Left ventricle myocardium inferior (tissue), 1 donor: ENCODE data around the gene PPP1R14C. TPM values are rescaled to one million over a fixed set of nuclear protein-coding genes. Genes with fewer than 3 reads are reported as not detected.
A peak's percentile ranks its signal among the peaks of the same experiment; 100 is the strongest.
"Not testable (repeated sequence)": the region's sequence is repeated elsewhere in the genome, so short reads cannot be mapped to it uniquely, and the experiment has no call there.

Experiments
- DNase-seq: peaks from one replicate; pipeline ENCODE4 v3.0.0-alpha.2; 2020
- H3K27ac ChIP-seq: fragments of 200-600 bp; replicated peaks from 2 replicates; pipeline ENCODE4 v1.8.0; 2021
- H3K27me3 ChIP-seq: fragments of 200-600 bp; 2 replicates; pipeline ENCODE4 v1.8.0; 2021; ENCODE audit warnings: low read depth
- H3K36me3 ChIP-seq: fragments of 200-600 bp; 2 replicates; pipeline ENCODE4 v1.8.0; 2021
- H3K4me1 ChIP-seq: fragments of 200-600 bp; 2 replicates; pipeline ENCODE4 v1.8.0; 2021
- H3K4me3 ChIP-seq: fragments of 200-600 bp; 2 replicates; pipeline ENCODE4 v1.8.0; 2021; ENCODE audit warnings: mild to moderate bottlenecking, moderate library complexity
- H3K9me3 ChIP-seq: fragments of 200-600 bp; replicated peaks from 2 replicates; pipeline ENCODE4 v1.8.0; 2021
- intact Hi-C: fragments of 100-400 bp; cut with micrococcal nuclease; formaldehyde crosslinking; loops from one replicate; pipeline ENCODE4 v1.11.0; 2022
- total RNA-seq: library from RNA; stranded (reverse); fragmentation: NEBNext Ultra II Directional; extraction: Animal tissue kit (Norgen Biotek cat#: 25700); gene quantifications from one replicate; pipeline ENCODE4 v1.2.1, GENCODE V29; 2021
- TF ChIP-seq, protein P1 (sequence below): fragments of 200-600 bp; IDR thresholded peaks from 2 replicates; pipeline ENCODE4 v1.8.0; 2021; ENCODE audit warnings: antibody characterized with exemption, mild to moderate bottlenecking, borderline replicate concordance
- donor health status: DM: no; HTN: yes; CAD: no; lungs with severe emphysema.

PPP1R14C gene
- total RNA-seq, 1 donor from 2014 or later, result 116 TPM

DNA sequence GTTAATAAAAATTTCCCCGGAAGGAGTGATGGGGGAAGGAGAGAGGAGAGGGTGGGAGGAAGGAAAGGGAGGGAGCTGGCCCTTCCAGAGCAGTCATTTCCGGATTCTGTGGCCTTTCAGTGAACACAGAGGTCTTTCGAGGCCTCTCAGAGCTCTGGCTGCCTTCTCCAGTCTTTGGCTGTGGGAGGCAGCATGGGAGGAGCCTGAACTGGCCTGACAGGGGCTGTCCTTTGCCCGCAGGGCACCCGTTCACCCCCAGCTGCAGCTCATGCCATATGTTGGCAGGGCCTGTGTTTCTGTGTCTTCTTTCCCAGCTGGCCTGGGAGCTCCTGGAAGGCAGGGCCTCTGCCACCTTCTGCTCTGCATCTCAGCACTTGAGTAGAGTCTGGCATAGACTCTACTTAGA lies 95.5 kb downstream of the PPP1R14C start:
- Histone ChIP-seq H3K27me3 (no peaks in the 10 kb centered on the region), H3K9me3 (no peaks in the 10 kb centered on the region), H3K36me3 (no peaks in the 10 kb centered on the region), H3K27ac (peak overlapping the region; percentile 66), H3K4me3 (no peak overlapping the region), H3K4me1 (peaks cover 41% of the 10 kb centered on the region)
- TF ChIP-seq, protein P1, sequence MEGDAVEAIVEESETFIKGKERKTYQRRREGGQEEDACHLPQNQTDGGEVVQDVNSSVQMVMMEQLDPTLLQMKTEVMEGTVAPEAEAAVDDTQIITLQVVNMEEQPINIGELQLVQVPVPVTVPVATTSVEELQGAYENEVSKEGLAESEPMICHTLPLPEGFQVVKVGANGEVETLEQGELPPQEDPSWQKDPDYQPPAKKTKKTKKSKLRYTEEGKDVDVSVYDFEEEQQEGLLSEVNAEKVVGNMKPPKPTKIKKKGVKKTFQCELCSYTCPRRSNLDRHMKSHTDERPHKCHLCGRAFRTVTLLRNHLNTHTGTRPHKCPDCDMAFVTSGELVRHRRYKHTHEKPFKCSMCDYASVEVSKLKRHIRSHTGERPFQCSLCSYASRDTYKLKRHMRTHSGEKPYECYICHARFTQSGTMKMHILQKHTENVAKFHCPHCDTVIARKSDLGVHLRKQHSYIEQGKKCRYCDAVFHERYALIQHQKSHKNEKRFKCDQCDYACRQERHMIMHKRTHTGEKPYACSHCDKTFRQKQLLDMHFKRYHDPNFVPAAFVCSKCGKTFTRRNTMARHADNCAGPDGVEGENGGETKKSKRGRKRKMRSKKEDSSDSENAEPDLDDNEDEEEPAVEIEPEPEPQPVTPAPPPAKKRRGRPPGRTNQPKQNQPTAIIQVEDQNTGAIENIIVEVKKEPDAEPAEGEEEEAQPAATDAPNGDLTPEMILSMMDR, result no peak
- DNase-seq, result peak; percentile 47
- intact Hi-C loops, result no loop called here

DNA sequence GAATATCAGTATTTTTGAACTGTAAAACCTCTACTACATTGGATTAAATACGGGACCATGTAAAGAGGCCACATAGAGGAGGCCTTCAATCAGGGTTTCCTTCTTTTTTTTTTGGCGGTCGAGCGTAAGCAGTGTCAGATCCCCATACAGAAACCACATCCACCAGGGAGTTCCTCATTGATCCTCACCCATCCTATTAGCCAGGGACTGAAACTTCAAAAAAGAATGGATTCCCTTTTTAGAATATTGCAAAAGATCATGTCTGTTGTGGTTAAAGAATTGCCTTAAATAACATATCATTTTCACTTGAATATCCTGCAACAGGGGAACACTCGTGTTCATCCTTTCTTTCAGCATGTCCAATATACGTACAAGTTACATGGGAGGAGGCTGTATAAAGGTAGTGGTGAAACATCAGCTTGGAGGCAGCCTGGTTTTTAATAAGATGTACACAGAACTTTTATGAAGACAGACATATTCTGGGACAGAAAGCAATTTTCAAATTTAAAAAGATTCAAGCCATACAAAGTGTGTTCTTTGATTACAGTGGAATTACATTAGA lies 96.1 kb downstream of the PPP1R14C start:
- DNase-seq, result no peak
- intact Hi-C loops, result no loop called here
- TF ChIP-seq, protein P1, result no peak
- peaks cover 38% of the 10 kb centered on the region for H3K4me1 ChIP-seq
- no peaks in the 10 kb centered on the region for H3K9me3 ChIP-seq
- no peaks in the 10 kb centered on the region for H3K36me3 ChIP-seq
- no peaks in the 10 kb centered on the region for H3K27me3 ChIP-seq
- H3K4me3 ChIP-seq, result no peak overlapping the region
- peak overlapping the region; percentile 66 for H3K27ac ChIP-seq

DNA sequence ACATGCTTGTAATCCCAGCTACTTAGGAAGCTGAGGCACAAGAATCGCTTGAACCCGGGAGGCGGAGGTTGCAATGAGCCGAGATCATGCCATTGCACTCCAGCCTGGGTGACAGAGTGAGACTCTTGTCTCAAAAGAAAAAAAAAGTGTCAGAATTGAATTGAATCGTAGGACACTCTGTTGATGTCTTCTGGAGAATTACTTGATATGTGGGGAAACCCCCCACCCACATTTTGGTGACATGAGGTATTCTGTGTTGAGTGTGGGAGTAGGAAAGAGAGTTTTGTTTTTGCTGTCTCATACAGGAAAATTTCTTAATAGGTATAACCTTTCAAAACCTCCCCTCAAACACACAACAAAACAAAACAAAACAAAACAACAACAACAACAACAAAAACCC lies 98.9 kb downstream of the PPP1R14C start:
- H3K27me3 ChIP-seq, H3K36me3 ChIP-seq, DNase-seq, H3K4me3 ChIP-seq, H3K27ac ChIP-seq, intact Hi-C loops, H3K9me3 ChIP-seq: not testable (repeated sequence)
- H3K4me1 ChIP-seq, result peaks cover 20% of the 10 kb centered on the region

DNA sequence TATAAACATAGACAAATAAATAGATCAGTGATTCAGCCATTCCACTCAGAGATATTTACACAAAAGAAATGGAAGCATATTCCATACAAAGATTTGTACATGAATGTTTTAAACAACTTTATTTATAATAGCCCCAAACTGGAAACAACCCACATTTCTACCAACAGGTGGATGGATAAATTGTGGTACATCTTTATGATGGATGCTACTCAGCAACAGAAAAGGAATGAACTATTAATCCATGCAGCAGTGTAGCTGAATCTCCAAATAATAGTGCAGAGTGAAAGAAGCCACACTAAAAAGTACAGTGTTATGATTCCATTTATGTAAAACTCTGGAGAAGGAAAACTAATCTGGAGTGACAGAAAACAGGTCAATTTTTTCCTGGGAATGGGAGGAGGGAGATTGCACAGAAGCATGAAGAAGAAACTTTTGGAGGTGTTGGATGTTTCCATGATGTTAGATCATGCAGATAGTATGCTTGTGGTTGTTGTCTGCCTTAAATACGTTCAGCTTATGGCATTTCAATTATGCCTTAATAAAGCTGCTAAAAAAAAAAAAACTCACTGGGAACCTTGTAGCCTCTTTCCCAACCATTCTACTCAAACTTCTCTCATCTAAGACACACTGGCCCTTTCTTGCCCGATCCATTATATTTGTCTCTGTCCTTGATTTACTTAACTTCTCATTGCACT lies 100.9 kb downstream of the PPP1R14C start:
- TF ChIP-seq, protein P1, result no peak
- Histone ChIP-seq H3K36me3 (peaks cover 7% of the 10 kb centered on the region), H3K4me1 (no peaks in the 10 kb centered on the region), H3K9me3 (peaks cover 11% of the 10 kb centered on the region), H3K27me3 (no peaks in the 10 kb centered on the region), H3K27ac (no peak overlapping the region), H3K4me3 (no peak overlapping the region)
- intact Hi-C loops, result no loop called here
- no peak for DNase-seq

DNA sequence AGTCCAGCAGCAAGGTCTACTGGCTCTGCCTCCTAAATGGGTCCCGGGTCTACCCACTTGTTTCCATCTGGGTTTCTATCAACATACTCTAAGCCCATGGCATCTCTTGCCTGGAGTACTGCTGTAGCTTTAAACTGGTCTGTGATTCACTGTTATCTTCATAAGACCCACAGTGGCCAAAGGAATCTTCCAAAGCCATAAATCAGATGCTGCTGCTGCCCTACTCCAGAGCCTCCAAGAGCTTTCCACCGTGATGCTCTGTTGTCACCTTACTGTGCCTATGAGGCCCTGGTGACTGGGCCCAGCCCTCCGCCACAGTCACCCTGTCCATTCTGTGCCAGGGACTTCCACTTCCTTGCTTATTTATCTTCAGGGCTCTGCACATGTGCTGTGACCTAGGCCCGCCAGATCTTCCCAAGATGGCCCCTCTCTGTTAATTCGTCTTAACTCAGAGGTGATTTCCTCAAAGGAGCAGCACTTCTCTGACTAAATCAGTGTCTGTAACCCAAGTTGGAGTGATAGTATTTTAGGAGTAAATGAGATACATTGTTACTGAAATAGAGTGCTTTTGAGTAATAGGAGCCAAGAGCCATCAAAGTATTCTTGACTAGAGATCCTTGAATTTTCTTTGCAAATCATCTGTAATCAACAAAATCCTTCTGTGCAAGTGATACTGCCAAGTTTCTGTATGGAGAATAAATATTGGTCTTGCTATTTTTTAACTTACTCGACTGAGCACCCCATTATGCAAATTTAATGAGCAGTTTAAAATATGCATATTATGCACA lies 102.5 kb downstream of the PPP1R14C start:
- peaks cover 7% of the 10 kb centered on the region for H3K36me3 ChIP-seq
- H3K4me3 ChIP-seq, result no peak overlapping the region
- intact Hi-C loops, result no loop called here
- DNase-seq, result no peak
- no peak overlapping the region for H3K27ac ChIP-seq
- TF ChIP-seq, protein P1, result no peak
- H3K9me3 ChIP-seq, result peaks cover 11% of the 10 kb centered on the region
- H3K27me3 ChIP-seq, result no peaks in the 10 kb centered on the region
- no peaks in the 10 kb centered on the region for H3K4me1 ChIP-seq
